Inflammatory macrophage (primary cell): ENCODE data around the gene LTB.

ENCODE experiments used
- DNase-seq, 2 donors: peaks; one replicate each; pipeline ENCODE4 v3.0.0-alpha.2; 2020 to 2022

LTB gene

GRCh38 chr6:31546958-31547726 lies 35.1 kb downstream of the LTB start, which contains the start of gene NFKBIL1:
NFKBIL1 (plus strand) TSS chr6:31547608; CDS start chr6:31547695, 87 bp downstream.
- peak; percentile 96 for DNase-seq

GRCh38 chr6:31546339-31546957 lies 35.8 kb downstream of the LTB start, which contains the start of gene ATP6V1G2:
ATP6V1G2 (minus strand) TSS chr6:31546608; CDS start chr6:31546559, 49 bp downstream.
- DNase-seq: peak; percentile 78 to 81

- no peak for DNase-seq
Measured at GRCh38 chr6:31545291-31545690, 36.9 kb downstream of the LTB start.

GRCh38 chr6:31544676-31545075 lies 37.5 kb downstream of the LTB start:
- no peak for DNase-seq

- no peak for DNase-seq
Measured at GRCh38 chr6:31543639-31544038, 38.6 kb downstream of the LTB start.

GRCh38 chr6:31541658-31542521 lies 40.3 kb downstream of the LTB start, which contains the start of gene DDX39B:
DDX39B (minus strand) TSS chr6:31542003; CDS start chr6:31540532, 1,471 bp downstream.
- DNase-seq: peak; percentile 97 to 99

GRCh38 chr6:31541059-31541657 lies 41.1 kb downstream of the LTB start:
- DNase-seq: peak; percentile 63 to 69

GRCh38 chr6:31540640-31541039 lies 41.6 kb downstream of the LTB start:
- no peak for DNase-seq

- no peak for DNase-seq
Measured at GRCh38 chr6:31538805-31539400, 43.3 kb downstream of the LTB start.

GRCh38 chr6:31535538-31536324 lies 46.5 kb downstream of the LTB start:
- no peak for DNase-seq

GRCh38 chr6:31534521-31535040 lies 47.6 kb downstream of the LTB start:
- no peak for DNase-seq

- no peak for DNase-seq
Measured at GRCh38 chr6:31534011-31534410, 48.2 kb downstream of the LTB start.

GRCh38 chr6:31533455-31533841 lies 48.8 kb downstream of the LTB start:
- DNase-seq: no peak

- no peak for DNase-seq
Measured at GRCh38 chr6:31532644-31533454, 49.4 kb downstream of the LTB start.

GRCh38 chr6:31531771-31532643 lies 50.2 kb downstream of the LTB start:
- no peak for DNase-seq

- no peak for DNase-seq
Measured at GRCh38 chr6:31531162-31531561, 51.1 kb downstream of the LTB start.

GRCh38 chr6:31530659-31531058 lies 51.6 kb downstream of the LTB start:
- no peak for DNase-seq
